Tibial nerve (tissue), 4 donors: ENCODE results near the gene NOVA1.

Experiments used
- CTCF ChIP-seq, 5 experiments: fragments of 200-600 bp in 3 of 5; fragments of 450-650 bp in 2 of 5; sonication (generic) in 3 of 5; IDR thresholded peaks; one replicate each; pipeline ENCODE4 v1.5.1; 2016 to 2019; ENCODE audit warnings: antibody characterized with exemption in 5 of 5, mild to moderate bottlenecking in 3 of 5, moderate library complexity in 2 of 5
- EP300 ChIP-seq, 2 donors: sonication (generic); formaldehyde crosslinking; IDR thresholded peaks; one replicate each; pipeline ENCODE4 v1.6.1; 2017; ENCODE audit warnings: antibody characterized with exemption in 2 of 2, mild to moderate bottlenecking in 1 of 2
- POLR2A ChIP-seq, 2 donors: fragments of 450-650 bp; IDR thresholded peaks; one replicate each; pipeline ENCODE4 v1.6.1; 2017; ENCODE audit warnings: antibody characterized with exemption in 2 of 2, mild to moderate bottlenecking in 2 of 2, moderate library complexity in 2 of 2

- no peak for TF ChIP-seq POLR2A (IDR thresholded peaks at IDR 0.05)
- TF ChIP-seq CTCF (IDR thresholded peaks at IDR 0.05): no peak
- TF ChIP-seq EP300 (IDR thresholded peaks at IDR 0.05): no peak
These were observed 43.6 kb downstream of the NOVA1 start for GRCh38 chr14:26554069-26554772.
